A549 (cell line): ENCODE data around the gene MORC2.
A peak's percentile ranks its signal among the peaks of the same experiment; 100 is the strongest.

Source experiments
- EP300 ChIP-seq, 2 experiments: fragments of >200 bp; sonication (Bioruptor Twin); formaldehyde crosslinking; IDR thresholded peaks; 2 replicates in 1 of 2; 3 replicates in 1 of 2; pipeline ENCODE4 v1.6.1; 2016 to 2017
- ESRRA ChIP-seq: fragments of 150-350 bp; IDR thresholded peaks from 2 replicates; pipeline ENCODE4 v1.6.1; 2014; ENCODE audit warnings: mild to moderate bottlenecking, low read length, borderline replicate concordance
- MAFK ChIP-seq: fragments of 450-650 bp; IDR thresholded peaks from 2 replicates; pipeline ENCODE4 v1.6.1; 2014; ENCODE audit not compliant: partially characterized antibody
- NFE2L2 ChIP-seq: fragments of 150-350 bp; conservative IDR thresholded peaks from 2 replicates; pipeline ENCODE4 v1.6.1; 2014; ENCODE audit warnings: low read length
- PHF8 ChIP-seq: fragments of 200-600 bp; sonication (generic); IDR thresholded peaks from 2 replicates; pipeline ENCODE4 v1.6.1; 2016; ENCODE audit warnings: low read depth, mild to moderate bottlenecking, antibody characterized with exemption, moderate library complexity, borderline replicate concordance
- RAD21 ChIP-seq, 2 experiments: fragments of >200 bp in 1 of 2; sonication (Bioruptor Twin) in 1 of 2; formaldehyde crosslinking in 1 of 2; IDR thresholded peaks in 1 of 2; conservative IDR thresholded peaks in 1 of 2; 2 replicates in 1 of 2; 3 replicates in 1 of 2; pipeline ENCODE4 v1.6.1; 2012 to 2018; ENCODE audit warnings: inconsistent platforms in 1 of 2
- TF ChIP-seq, protein P1 (sequence below): fragments of >200 bp; sonication (Bioruptor Twin); formaldehyde crosslinking; IDR thresholded peaks from 3 replicates; pipeline ENCODE4 v1.5.1; 2016
- TF ChIP-seq, protein P2 (sequence below): IDR thresholded peaks from 2 replicates; pipeline ENCODE4 v1.6.1; 2012
- TF ChIP-seq, protein P3 (sequence below): fragments of 450-650 bp; IDR thresholded peaks from 2 replicates; pipeline ENCODE4 v1.6.1; 2014; ENCODE audit warnings: antibody characterized with exemption

DNA sequence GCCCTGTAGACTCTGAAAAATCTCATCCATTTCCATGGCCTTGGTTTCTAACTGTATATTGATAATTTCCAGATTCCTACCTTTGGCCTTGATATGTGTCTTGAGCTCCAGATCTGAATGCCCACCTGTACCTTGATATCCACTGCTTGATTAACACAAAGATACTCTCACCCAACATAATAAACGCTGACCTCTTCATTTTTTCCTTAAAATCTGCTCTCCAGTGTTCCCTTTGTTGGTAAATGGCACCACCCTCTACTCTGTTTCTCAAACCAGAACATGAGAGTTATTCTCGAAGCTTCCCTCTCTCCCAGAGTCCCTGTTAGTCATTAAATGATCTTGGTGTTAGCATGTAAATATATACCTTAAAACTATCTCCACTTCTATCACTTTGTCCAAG lies 13.9 kb upstream of the MORC2 start:
- TF ChIP-seq PHF8 (no peak), NFE2L2 (no peak), RAD21 (conservative IDR thresholded peaks at IDR 0.05 in 1 of 2, IDR thresholded peaks at IDR 0.05 in 1 of 2) (no peak), MAFK (peak; percentile 80), ESRRA (no peak), EP300 (IDR thresholded peaks at IDR 0.05) (no peak)
- TF ChIP-seq, protein P1, sequence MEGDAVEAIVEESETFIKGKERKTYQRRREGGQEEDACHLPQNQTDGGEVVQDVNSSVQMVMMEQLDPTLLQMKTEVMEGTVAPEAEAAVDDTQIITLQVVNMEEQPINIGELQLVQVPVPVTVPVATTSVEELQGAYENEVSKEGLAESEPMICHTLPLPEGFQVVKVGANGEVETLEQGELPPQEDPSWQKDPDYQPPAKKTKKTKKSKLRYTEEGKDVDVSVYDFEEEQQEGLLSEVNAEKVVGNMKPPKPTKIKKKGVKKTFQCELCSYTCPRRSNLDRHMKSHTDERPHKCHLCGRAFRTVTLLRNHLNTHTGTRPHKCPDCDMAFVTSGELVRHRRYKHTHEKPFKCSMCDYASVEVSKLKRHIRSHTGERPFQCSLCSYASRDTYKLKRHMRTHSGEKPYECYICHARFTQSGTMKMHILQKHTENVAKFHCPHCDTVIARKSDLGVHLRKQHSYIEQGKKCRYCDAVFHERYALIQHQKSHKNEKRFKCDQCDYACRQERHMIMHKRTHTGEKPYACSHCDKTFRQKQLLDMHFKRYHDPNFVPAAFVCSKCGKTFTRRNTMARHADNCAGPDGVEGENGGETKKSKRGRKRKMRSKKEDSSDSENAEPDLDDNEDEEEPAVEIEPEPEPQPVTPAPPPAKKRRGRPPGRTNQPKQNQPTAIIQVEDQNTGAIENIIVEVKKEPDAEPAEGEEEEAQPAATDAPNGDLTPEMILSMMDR: no peak
- TF ChIP-seq, protein P2, sequence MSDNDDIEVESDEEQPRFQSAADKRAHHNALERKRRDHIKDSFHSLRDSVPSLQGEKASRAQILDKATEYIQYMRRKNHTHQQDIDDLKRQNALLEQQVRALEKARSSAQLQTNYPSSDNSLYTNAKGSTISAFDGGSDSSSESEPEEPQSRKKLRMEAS: no peak
- TF ChIP-seq, protein P3, sequence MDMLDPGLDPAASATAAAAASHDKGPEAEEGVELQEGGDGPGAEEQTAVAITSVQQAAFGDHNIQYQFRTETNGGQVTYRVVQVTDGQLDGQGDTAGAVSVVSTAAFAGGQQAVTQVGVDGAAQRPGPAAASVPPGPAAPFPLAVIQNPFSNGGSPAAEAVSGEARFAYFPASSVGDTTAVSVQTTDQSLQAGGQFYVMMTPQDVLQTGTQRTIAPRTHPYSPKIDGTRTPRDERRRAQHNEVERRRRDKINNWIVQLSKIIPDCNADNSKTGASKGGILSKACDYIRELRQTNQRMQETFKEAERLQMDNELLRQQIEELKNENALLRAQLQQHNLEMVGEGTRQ: no peak
